Erythroblast (primary cell): ENCODE data around the gene MAP7D3.

Source experiments
- GATA1 ChIP-seq: IDR thresholded peaks from 2 replicates; pipeline ENCODE4 v1.6.1; 2011; ENCODE audit warnings: low read depth, mild to moderate bottlenecking, control low read depth, low read length, moderate library complexity
- POLR2A ChIP-seq: IDR thresholded peaks from 2 replicates; pipeline ENCODE4 v1.6.1; 2011; ENCODE audit warnings: mild to moderate bottlenecking, low read length

GRCh38 chrX:136258951-136259350 lies 7.8 kb upstream of the MAP7D3 start:
- TF ChIP-seq POLR2A = no peak
- no peak for TF ChIP-seq GATA1
